ENCODE results near the gene CT45A8.

DNA sequence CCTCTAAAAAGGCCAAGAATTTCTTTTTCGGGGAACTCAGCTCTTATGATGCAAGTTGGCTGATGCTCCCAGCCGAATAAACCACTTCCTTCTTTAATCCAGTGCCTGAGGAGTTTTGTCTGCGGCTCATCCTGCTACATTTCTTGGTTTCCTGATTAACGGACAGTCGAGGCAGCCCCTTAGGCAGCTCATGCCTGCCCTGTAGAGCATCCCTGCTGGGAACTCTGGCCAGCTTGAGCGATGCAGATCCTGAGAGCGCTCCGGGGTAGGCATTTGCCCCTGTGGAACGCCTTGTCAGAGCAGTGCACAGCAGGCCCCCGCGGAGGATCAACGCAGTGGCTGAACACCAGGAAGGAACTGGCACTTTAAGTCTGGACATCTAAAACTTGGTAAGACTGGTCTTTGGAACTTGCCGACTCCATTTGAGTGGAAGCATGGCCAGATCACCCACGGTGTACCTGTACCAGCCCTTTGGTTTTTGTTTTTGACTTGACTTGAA, 35.8 kb upstream of the CT45A8 start:
- TF ChIP-seq, protein P1, sequence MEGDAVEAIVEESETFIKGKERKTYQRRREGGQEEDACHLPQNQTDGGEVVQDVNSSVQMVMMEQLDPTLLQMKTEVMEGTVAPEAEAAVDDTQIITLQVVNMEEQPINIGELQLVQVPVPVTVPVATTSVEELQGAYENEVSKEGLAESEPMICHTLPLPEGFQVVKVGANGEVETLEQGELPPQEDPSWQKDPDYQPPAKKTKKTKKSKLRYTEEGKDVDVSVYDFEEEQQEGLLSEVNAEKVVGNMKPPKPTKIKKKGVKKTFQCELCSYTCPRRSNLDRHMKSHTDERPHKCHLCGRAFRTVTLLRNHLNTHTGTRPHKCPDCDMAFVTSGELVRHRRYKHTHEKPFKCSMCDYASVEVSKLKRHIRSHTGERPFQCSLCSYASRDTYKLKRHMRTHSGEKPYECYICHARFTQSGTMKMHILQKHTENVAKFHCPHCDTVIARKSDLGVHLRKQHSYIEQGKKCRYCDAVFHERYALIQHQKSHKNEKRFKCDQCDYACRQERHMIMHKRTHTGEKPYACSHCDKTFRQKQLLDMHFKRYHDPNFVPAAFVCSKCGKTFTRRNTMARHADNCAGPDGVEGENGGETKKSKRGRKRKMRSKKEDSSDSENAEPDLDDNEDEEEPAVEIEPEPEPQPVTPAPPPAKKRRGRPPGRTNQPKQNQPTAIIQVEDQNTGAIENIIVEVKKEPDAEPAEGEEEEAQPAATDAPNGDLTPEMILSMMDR (IDR thresholded peaks at IDR 0.05): no peak
- no peak for TF ChIP-seq POLR2A (IDR thresholded peaks at IDR 0.05)
